ENCODE measurements around the gene PRPS1L1.

PRPS1L1 gene

GRCh38 chr7:17986851-17987250, 40.8 kb downstream of the PRPS1L1 start:
- Histone ChIP-seq H3K27ac (ENCODE audit: low read length) (no peak overlapping the region), H3K4me3 (ENCODE audit: low read depth in 1 of 2, low read length in 2 of 2) (no peak overlapping the region), H3K36me3 (ENCODE audit: control insufficient read depth in 1 of 2, insufficient read depth in 2 of 2, low read length in 2 of 2) (no peaks in the 10 kb centered on the region), H3K4me1 (ENCODE audit: control insufficient read depth in 1 of 2, insufficient read depth in 2 of 2, low read length in 2 of 2) (no peaks in the 10 kb centered on the region), H3K27me3 (ENCODE audit: low read depth, low read length) (no peaks in the 10 kb centered on the region), H3K9me3 (ENCODE audit: control insufficient read depth in 1 of 2, low read length in 2 of 2) (no peaks in the 10 kb centered on the region)

GRCh38 chr7:17985473-17986239, 42.0 kb downstream of the PRPS1L1 start:
- H3K27ac ChIP-seq (ENCODE audit: low read length), result no peak overlapping the region
- no peaks in the 10 kb centered on the region for H3K36me3 ChIP-seq (ENCODE audit: control insufficient read depth in 1 of 2, insufficient read depth in 2 of 2, low read length in 2 of 2)
- H3K9me3 ChIP-seq (ENCODE audit: control insufficient read depth in 1 of 2, low read length in 2 of 2), result no peaks in the 10 kb centered on the region
- H3K4me3 ChIP-seq (ENCODE audit: low read depth in 1 of 2, low read length in 2 of 2), result no peak overlapping the region
- no peaks in the 10 kb centered on the region for H3K27me3 ChIP-seq (ENCODE audit: low read depth, low read length)
- no peaks in the 10 kb centered on the region for H3K4me1 ChIP-seq (ENCODE audit: control insufficient read depth in 1 of 2, insufficient read depth in 2 of 2, low read length in 2 of 2)

- Histone ChIP-seq H3K27ac (ENCODE audit: low read length) (no peak overlapping the region), H3K27me3 (ENCODE audit: low read depth, low read length) (no peaks in the 10 kb centered on the region), H3K4me3 (ENCODE audit: low read depth in 1 of 2, low read length in 2 of 2) (no peak overlapping the region), H3K4me1 (ENCODE audit: control insufficient read depth in 1 of 2, insufficient read depth in 2 of 2, low read length in 2 of 2) (no peaks in the 10 kb centered on the region), H3K9me3 (ENCODE audit: control insufficient read depth in 1 of 2, low read length in 2 of 2) (no peaks in the 10 kb centered on the region), H3K36me3 (ENCODE audit: control insufficient read depth in 1 of 2, insufficient read depth in 2 of 2, low read length in 2 of 2) (no peaks in the 10 kb centered on the region)
Observed at GRCh38 chr7:17984288-17984687, 43.4 kb downstream of the PRPS1L1 start.

DNA sequence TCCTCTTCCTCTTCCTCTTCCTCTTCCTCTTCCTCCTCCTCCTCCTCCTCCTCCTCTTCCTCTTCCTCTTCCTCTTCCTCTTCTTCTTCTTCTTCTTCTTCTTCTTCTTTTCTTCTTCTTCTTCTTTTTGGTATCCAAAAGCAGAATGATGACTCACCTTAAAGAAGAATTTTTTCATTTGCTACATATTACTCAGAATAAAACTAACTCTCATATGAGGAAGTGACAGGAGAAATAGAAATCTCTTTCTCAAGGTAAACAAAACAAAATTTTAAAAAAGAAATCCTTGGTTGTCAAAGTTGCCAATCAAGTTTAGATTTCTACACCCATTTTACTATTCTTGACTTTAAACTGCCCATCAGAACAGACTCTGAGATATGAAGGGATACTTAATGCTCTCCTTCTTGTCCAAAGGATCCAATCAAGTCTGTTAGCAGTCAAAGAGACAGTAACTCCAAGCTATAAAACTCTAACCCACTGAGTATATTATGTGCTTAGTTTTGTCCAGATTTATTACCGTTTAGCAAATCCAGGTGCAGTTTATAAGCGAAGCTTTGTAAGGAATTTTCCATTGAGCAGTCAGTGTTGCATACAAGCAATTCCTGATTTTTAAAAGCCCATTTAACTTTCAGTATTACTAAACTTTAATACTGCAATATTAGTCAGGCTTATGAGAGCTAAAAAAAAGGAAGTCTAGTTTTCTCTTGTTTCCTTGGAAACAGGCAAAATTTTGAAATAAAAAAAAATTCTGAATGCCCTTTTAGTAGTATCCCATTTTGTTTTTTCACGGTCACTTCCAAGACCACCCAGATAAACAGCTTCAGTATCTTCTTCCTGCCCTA, 44.2 kb downstream of the PRPS1L1 start:
- Histone ChIP-seq H3K27ac (ENCODE audit: low read length) (no peak overlapping the region), H3K36me3 (ENCODE audit: control insufficient read depth in 1 of 2, insufficient read depth in 2 of 2, low read length in 2 of 2) (no peaks in the 10 kb centered on the region), H3K4me1 (ENCODE audit: control insufficient read depth in 1 of 2, insufficient read depth in 2 of 2, low read length in 2 of 2) (no peaks in the 10 kb centered on the region), H3K27me3 (ENCODE audit: low read depth, low read length) (no peaks in the 10 kb centered on the region), H3K4me3 (ENCODE audit: low read depth in 1 of 2, low read length in 2 of 2) (no peak overlapping the region), H3K9me3 (ENCODE audit: control insufficient read depth in 1 of 2, low read length in 2 of 2) (no peaks in the 10 kb centered on the region)

GRCh38 chr7:17976952-17977351, 50.7 kb downstream of the PRPS1L1 start:
- Histone ChIP-seq H3K27me3 (ENCODE audit: low read depth, low read length) (no peaks in the 10 kb centered on the region), H3K4me3 (ENCODE audit: low read depth in 1 of 2, low read length in 2 of 2) (no peak overlapping the region), H3K9me3 (ENCODE audit: control insufficient read depth in 1 of 2, low read length in 2 of 2) (no peaks in the 10 kb centered on the region)

More at GRCh38 chr7:17976952-17977351, 50.7 kb downstream of the PRPS1L1 start:
- Histone ChIP-seq H3K36me3 (ENCODE audit: control insufficient read depth in 1 of 2, insufficient read depth in 2 of 2, low read length in 2 of 2) (no peaks in the 10 kb centered on the region), H3K4me1 (ENCODE audit: control insufficient read depth in 1 of 2, insufficient read depth in 2 of 2, low read length in 2 of 2) (no peaks in the 10 kb centered on the region), H3K27ac (ENCODE audit: low read length) (no peak overlapping the region)
